NK-92 (cell line): ENCODE results near the gene OAT.

Experiments
- DNase-seq: peaks from one replicate; lab custom pipeline; 2025; ENCODE audit not compliant: unreplicated experiment; lab: John Stamatoyannopoulos, UW

OAT gene

GRCh38 chr10:124418726-124419501 is at the start of gene OAT:
TSS of gene OAT (minus strand) at chr10:124418923. CDS start at chr10:124412171, 6,752 bp downstream.
- peak; percentile 90 for DNase-seq

- DNase-seq: no peak
Observed at GRCh38 chr10:124467165-124467564, 48.4 kb upstream of the OAT start.

GRCh38 chr10:124465777-124466488 is 47.2 kb upstream of the OAT start:
- DNase-seq: no peak

- DNase-seq: no peak
Observed at GRCh38 chr10:124465003-124465776, 46.5 kb upstream of the OAT start.

GRCh38 chr10:124464028-124464965 is 45.6 kb upstream of the OAT start:
- no peak for DNase-seq

- no peak for DNase-seq
Observed at GRCh38 chr10:124462348-124462695, 43.6 kb upstream of the OAT start.

- no peak for DNase-seq
Observed at GRCh38 chr10:124461642-124462347, 43.1 kb upstream of the OAT start, which contains the start of gene LHPP. TSS of gene LHPP (plus strand) at chr10:124461823. CDS start at chr10:124461863, 40 bp downstream.

GRCh38 chr10:124460144-124460543 is 41.4 kb upstream of the OAT start:
- no peak for DNase-seq

- no peak for DNase-seq
Observed at GRCh38 chr10:124459395-124459794, 40.7 kb upstream of the OAT start.

GRCh38 chr10:124458889-124459288 is 40.2 kb upstream of the OAT start:
- no peak for DNase-seq

GRCh38 chr10:124458473-124458872 is 39.8 kb upstream of the OAT start:
- no peak for DNase-seq

- no peak for DNase-seq
Observed at GRCh38 chr10:124455441-124455840, 36.7 kb upstream of the OAT start.

- DNase-seq: no peak
Observed at GRCh38 chr10:124453960-124454610, 35.4 kb upstream of the OAT start.

- no peak for DNase-seq
Observed at GRCh38 chr10:124451276-124451675, 32.6 kb upstream of the OAT start.

GRCh38 chr10:124450783-124451057 is 32.0 kb upstream of the OAT start:
- no peak for DNase-seq

GRCh38 chr10:124450012-124450782 is 31.5 kb upstream of the OAT start, which contains the start of gene NKX1-2:
TSS of gene NKX1-2 (minus strand) at chr10:124450035. CDS start at chr10:124449943, 92 bp downstream.
- DNase-seq: no peak

- no peak for DNase-seq
Observed at GRCh38 chr10:124449170-124450011, 30.7 kb upstream of the OAT start.

GRCh38 chr10:124448696-124449169 is 30.0 kb upstream of the OAT start:
- no peak for DNase-seq
